HepG2 (cell line): ENCODE results near the gene PCBP4. TPM values are rescaled to one million over a fixed set of nuclear protein-coding genes. Genes with fewer than 3 reads are reported as not detected.

ENCODE experiments used
- AGO2 ChIP-seq: fragments of 200-400 bp; formaldehyde crosslinking; optimal IDR thresholded peaks from 2 replicates; pipeline ENCODE3; 2017; ENCODE audit warnings: mild to moderate bottlenecking, low read depth, low read length, moderate library complexity
- AHDC1 ChIP-seq: sonication (generic); formaldehyde crosslinking; IDR thresholded peaks from 2 replicates; pipeline ENCODE4 v1.5.1; 2020; ENCODE audit warnings: mild to moderate bottlenecking, missing genetic modification reagents, borderline replicate concordance
- HMGXB4 ChIP-seq, 2 experiments: sonication (generic) in 1 of 2; formaldehyde crosslinking in 1 of 2; IDR thresholded peaks; 2 replicates each; pipeline versions ENCODE4 v1.4.0 to v1.6.1; 2018 to 2020; ENCODE audit warnings: missing genetic modification reagents in 2 of 2, borderline replicate concordance in 1 of 2, low read depth in 1 of 2, mild to moderate bottlenecking in 1 of 2, missing biosample characterization in 1 of 2
- MYC ChIP-seq: sonication (generic); formaldehyde crosslinking; IDR thresholded peaks from 2 replicates; pipeline ENCODE4 v1.9.0; 2021; ENCODE audit warnings: missing genetic modification reagents, borderline replicate concordance
- RXRB ChIP-seq: IDR thresholded peaks from 2 replicates; pipeline ENCODE4 v1.6.1; 2016; ENCODE audit warnings: borderline replicate concordance, missing genetic modification reagents, missing compliant biosample characterization
- SNAI1 ChIP-seq: sonication (generic); formaldehyde crosslinking; IDR thresholded peaks from 2 replicates; pipeline ENCODE4 v1.5.0; 2020; ENCODE audit warnings: mild to moderate bottlenecking, missing genetic modification reagents, borderline replicate concordance
- ZNF562 ChIP-seq: sonication (generic); formaldehyde crosslinking; IDR thresholded peaks from 2 replicates; pipeline ENCODE4 v1.8.0; 2022; ENCODE audit warnings: missing genetic modification reagents, borderline replicate concordance
- polyA plus RNA-seq, 8 experiments: library from polyadenylated mRNA; depleted of rRNA in 3 of 8; stranded (reverse) in 7 of 8; unstranded in 1 of 8; fragments of >200 nt; fragmentation: Illumina TruSeq in 4 of 8; extraction: Trizol in 4 of 8; gene quantifications; 2 replicates each; pipeline versions ENCODE4 v1.2.1 to v1.2.3, GENCODE V29; 2011 to 2016; ENCODE audit warnings: low read depth in 4 of 8, missing spikeins in 1 of 8, mixed read lengths in 1 of 8; ENCODE audit not compliant: insufficient read depth in 1 of 8
- total RNA-seq, 5 experiments: library from RNA; depleted of rRNA; stranded (reverse); fragments of >200 nt; fragmentation: Illumina TruSeq; extraction: Trizol; gene quantifications; 2 replicates each; pipeline ENCODE4 v1.2.3, GENCODE V29; 2016; ENCODE audit warnings: low read depth in 1 of 5

The PCBP4 gene
- total and polyA plus RNA-seq, 2 of the 13 experiments (the other 11 are each of a cell fraction or from before 2014, with no cell fraction given), result 36.8 to 51.3 TPM

GRCh38 chr3:51984269-51984647 is 17.0 kb upstream of the PCBP4 start (continued):
- TF ChIP-seq SNAI1 (CRISPR knock-in tag), result no peak
- no peak for TF ChIP-seq MYC
- TF ChIP-seq RXRB, result no peak
- TF ChIP-seq ZNF562 (CRISPR knock-in tag), result no peak
- peak in 1 of 2 experiments; percentile 38; a peak in 1 of 4 replicates for TF ChIP-seq HMGXB4 (CRISPR knock-in tag; IDR thresholded peaks at IDR 0.05; ENCODE audit: borderline replicate concordance in 1 of 2, low read depth in 1 of 2)
- peak; percentile 4 for TF ChIP-seq AGO2
- TF ChIP-seq AHDC1 (CRISPR knock-in tag), result no peak
